H1 (cell line): Measurements from ENCODE around the gene NLRC5. TPM values are rescaled to one million over a fixed set of nuclear protein-coding genes. Genes with fewer than 3 reads are reported as not detected.

Source experiments
- CTCF ChIA-PET: fragments of 300-600 bp; sonication (Branson Sonifier 250); formaldehyde crosslinking; loops from one replicate; lab custom pipeline; 2021; ENCODE audit not compliant: partially characterized antibody; lab: Charles Lee
- POLR2A ChIA-PET: fragments of 300-600 bp; sonication (Branson Sonifier 250); formaldehyde crosslinking; loops from one replicate; lab custom pipeline; 2021; ENCODE audit warnings: inconsistent platforms; ENCODE audit not compliant: partially characterized antibody; lab: Charles Lee
- DNase-seq, 2 experiments: peaks; one replicate each; pipeline versions ENCODE4 v3.0.0 to v3.0.0-alpha.2; 2010 to 2022; ENCODE audit warnings: low spot score in 2 of 2, low read depth in 1 of 2, mixed read lengths in 1 of 2
- FAIRE-seq: peaks from 2 replicates; lab custom pipeline; 2011; peaks lifted over from hg19 to GRCh38; lab: Jason Lieb, UNC
- H2AFZ ChIP-seq: 2 replicates; pipeline ENCODE4 v1.8.1; 2012; ENCODE audit warnings: low read length, inconsistent platforms
- H2AK5ac ChIP-seq: 2 replicates; pipeline ENCODE4 v1.6.1; 2013; ENCODE audit warnings: low read depth, low read length
- H2BK120ac ChIP-seq: replicated peaks from 2 replicates; pipeline ENCODE3; 2013; ENCODE audit warnings: low read depth, low read length, inconsistent platforms
- H2BK12ac ChIP-seq: 2 replicates; pipeline ENCODE4 v1.6.1; 2013; ENCODE audit warnings: low read depth, low read length
- H2BK15ac ChIP-seq: 2 replicates; pipeline ENCODE4 v1.6.1; 2013; ENCODE audit warnings: low read length
- H2BK20ac ChIP-seq: 2 replicates; pipeline ENCODE4 v1.6.1; 2013; ENCODE audit warnings: low read length
- H2BK5ac ChIP-seq: 2 replicates; pipeline ENCODE4 v1.6.1; 2013; ENCODE audit warnings: low read depth, low read length
- H3K14ac ChIP-seq: 2 replicates; pipeline ENCODE4 v1.6.1; 2013; ENCODE audit warnings: inconsistent platforms; ENCODE audit not compliant: insufficient read length
- H3K18ac ChIP-seq: 2 replicates; pipeline ENCODE4 v1.6.1; 2013; ENCODE audit warnings: low read length; ENCODE audit errors: extremely low read depth
- H3K23ac ChIP-seq: 2 replicates; pipeline ENCODE4 v1.6.1; 2013; ENCODE audit warnings: inconsistent platforms; ENCODE audit not compliant: insufficient read length
- H3K23me2 ChIP-seq: 2 replicates; pipeline ENCODE4 v1.6.1; 2013; ENCODE audit warnings: low read depth, low read length
- H3K27ac ChIP-seq: 2 replicates; pipeline ENCODE4 v1.6.1; 2011; ENCODE audit warnings: low read depth, low read length, inconsistent platforms
- H3K27me3 ChIP-seq, 4 experiments: replicated peaks in 1 of 4; 1 replicate in 1 of 4; 2 replicates in 3 of 4; pipeline versions ENCODE4 v1.6.1 to v1.8.1; 2011 to 2013; ENCODE audit warnings: low read length in 3 of 4, mild to moderate bottlenecking in 3 of 4, inconsistent platforms in 2 of 4, mixed read lengths in 2 of 4, moderate library complexity in 1 of 4; ENCODE audit not compliant: control insufficient read depth in 3 of 4, insufficient read depth in 3 of 4; ENCODE audit errors: extremely low read depth in 1 of 4
- H3K36me3 ChIP-seq, 4 experiments: 2 replicates each; pipeline versions ENCODE4 v1.6.1 to v1.8.1; 2011 to 2013; ENCODE audit warnings: mild to moderate bottlenecking in 4 of 4, low read length in 3 of 4, moderate library complexity in 2 of 4, control low read depth in 1 of 4, inconsistent platforms in 1 of 4; ENCODE audit not compliant: insufficient read depth in 4 of 4, control insufficient read depth in 2 of 4
- H3K4ac ChIP-seq: replicated peaks from 2 replicates; pipeline ENCODE3; 2013; ENCODE audit warnings: low read length, low read depth, mixed read lengths, inconsistent platforms; ENCODE audit not compliant: insufficient read length
- H3K4me1 ChIP-seq, 4 experiments: replicated peaks in 1 of 4; 1 replicate in 1 of 4; 2 replicates in 3 of 4; pipeline versions ENCODE4 v1.6.1 to v1.8.1; 2011 to 2013; ENCODE audit warnings: low read length in 3 of 4, inconsistent platforms in 2 of 4, mixed read lengths in 1 of 4; ENCODE audit not compliant: insufficient read depth in 4 of 4, control insufficient read depth in 3 of 4
- H3K4me2 ChIP-seq, 2 experiments: 2 replicates each; pipeline versions ENCODE4 v1.6.1 to v1.8.1; 2011 to 2013; ENCODE audit warnings: low read depth in 2 of 2, low read length in 2 of 2, control low read depth in 1 of 2, inconsistent platforms in 1 of 2, mild to moderate bottlenecking in 1 of 2; ENCODE audit not compliant: insufficient read depth in 1 of 2
- H3K4me3 ChIP-seq, 4 experiments: fragments of 200-600, 300-600 bp in 1 of 4; sonication (generic), shearing (Covaris generic), sonication (Bioruptor Twin) in 1 of 4; 2 replicates each; pipeline versions ENCODE4 v1.5.1 to v1.8.1; 2011 to 2016; ENCODE audit warnings: low read length in 4 of 4, low read depth in 3 of 4, control low read depth in 2 of 4, inconsistent platforms in 2 of 4, mild to moderate bottlenecking in 2 of 4, mixed read lengths in 1 of 4, moderate library complexity in 1 of 4; ENCODE audit not compliant: insufficient read depth in 2 of 4; ENCODE audit errors: extremely low read depth in 1 of 4
- H3K56ac ChIP-seq: replicated peaks from 2 replicates; pipeline ENCODE3; 2013; ENCODE audit warnings: low read depth, mild to moderate bottlenecking, mixed read lengths, low read length, inconsistent platforms; ENCODE audit not compliant: insufficient read length
- H3K79me1 ChIP-seq: 2 replicates; pipeline ENCODE4 v1.6.1; 2013; ENCODE audit warnings: low read depth, low read length, control low read depth
- H3K79me2 ChIP-seq, 2 experiments: 2 replicates each; pipeline versions ENCODE4 v1.6.1 to v1.8.1; 2012 to 2013; ENCODE audit warnings: low read length in 2 of 2, mild to moderate bottlenecking in 2 of 2, inconsistent platforms in 1 of 2; ENCODE audit not compliant: insufficient read depth in 2 of 2, control insufficient read depth in 1 of 2
- H3K9ac ChIP-seq, 4 experiments: replicated peaks in 1 of 4; 1 replicate in 1 of 4; 2 replicates in 3 of 4; pipeline versions ENCODE4 v1.6.1 to v1.8.1; 2011 to 2013; ENCODE audit warnings: low read depth in 3 of 4, low read length in 3 of 4, control low read depth in 2 of 4, mild to moderate bottlenecking in 2 of 4, moderate library complexity in 2 of 4, inconsistent platforms in 1 of 4; ENCODE audit errors: extremely low read depth in 1 of 4
- H3K9me3 ChIP-seq, 2 experiments: 2 replicates each; pipeline versions ENCODE4 v1.6.1 to v1.8.1; 2012 to 2013; ENCODE audit warnings: mild to moderate bottlenecking in 2 of 2, moderate library complexity in 2 of 2, control low read depth in 1 of 2, inconsistent platforms in 1 of 2, low read depth in 1 of 2, low read length in 1 of 2, mixed read lengths in 1 of 2; ENCODE audit not compliant: insufficient read depth in 2 of 2
- H4K20me1 ChIP-seq, 2 experiments: replicated peaks in 1 of 2; 2 replicates each; pipeline versions ENCODE3 to v1.8.1; 2011 to 2013; ENCODE audit warnings: inconsistent platforms in 2 of 2, low read length in 2 of 2, mild to moderate bottlenecking in 1 of 2; ENCODE audit not compliant: insufficient read depth in 2 of 2, control insufficient read depth in 1 of 2
- H4K5ac ChIP-seq: 2 replicates; pipeline ENCODE4 v1.6.1; 2013; ENCODE audit warnings: low read length, low read depth, mixed read lengths, inconsistent platforms; ENCODE audit not compliant: insufficient read length
- H4K8ac ChIP-seq: 2 replicates; pipeline ENCODE4 v1.8.0; 2013; ENCODE audit warnings: mild to moderate bottlenecking, moderate library complexity, low read length, inconsistent platforms; ENCODE audit not compliant: insufficient read depth; ENCODE audit errors: extremely low read depth
- H4K91ac ChIP-seq: replicated peaks from 2 replicates; pipeline ENCODE3; 2013; ENCODE audit warnings: low read length, mixed read lengths, inconsistent platforms; ENCODE audit not compliant: insufficient read length
- BRCA1 ChIP-seq: IDR thresholded peaks from 2 replicates; pipeline ENCODE4 v1.6.1; 2012; ENCODE audit warnings: low read depth, low read length, improper control_type of control experiment
- CREB1 ChIP-seq: IDR thresholded peaks from 2 replicates; pipeline ENCODE4 v1.6.1; 2012; ENCODE audit warnings: inconsistent platforms
- EP300 ChIP-seq, 2 experiments: IDR thresholded peaks; 1 replicate in 1 of 2; 2 replicates in 1 of 2; pipeline ENCODE4 v1.6.1; 2011 to 2012; ENCODE audit warnings: low read depth in 2 of 2, low read length in 2 of 2, mild to moderate bottlenecking in 2 of 2, borderline replicate concordance in 1 of 2, inconsistent platforms in 1 of 2, moderate library complexity in 1 of 2
- MAFK ChIP-seq: IDR thresholded peaks from 2 replicates; pipeline ENCODE4 v1.6.1; 2012; ENCODE audit warnings: low read depth, mild to moderate bottlenecking, improper control_type of control experiment, low read length
- NANOG ChIP-seq: IDR thresholded peaks from 2 replicates; pipeline ENCODE4 v1.6.1; 2011; ENCODE audit warnings: low read length, low read depth, mild to moderate bottlenecking, inconsistent platforms; ENCODE audit not compliant: insufficient read depth, poor library complexity, severe bottlenecking
- RFX5 ChIP-seq: IDR thresholded peaks from 2 replicates; pipeline ENCODE4 v1.6.1; 2011; ENCODE audit warnings: low read depth, low read length, improper control_type of control experiment, borderline replicate concordance
- SIRT6 ChIP-seq: IDR thresholded peaks from one replicate; pipeline ENCODE4 v1.7.1; 2012; ENCODE audit warnings: low read length, inconsistent platforms
- SIX5 ChIP-seq: IDR thresholded peaks from 2 replicates; pipeline ENCODE4 v1.6.1; 2011; ENCODE audit warnings: mild to moderate bottlenecking, low read depth, low read length
- SP4 ChIP-seq: IDR thresholded peaks from 2 replicates; pipeline ENCODE4 v1.6.1; 2012; ENCODE audit warnings: low read length, inconsistent platforms
- TAF7 ChIP-seq: optimal IDR thresholded peaks from 2 replicates; pipeline ENCODE3; 2011; ENCODE audit warnings: low read depth, mild to moderate bottlenecking, inconsistent platforms, low read length, moderate library complexity, borderline replicate concordance
- TCF12 ChIP-seq: IDR thresholded peaks from 2 replicates; pipeline ENCODE4 v1.6.1; 2011; ENCODE audit warnings: low read depth, mild to moderate bottlenecking, low read length
- YY1 ChIP-seq: IDR thresholded peaks from 2 replicates; pipeline ENCODE4 v1.6.1; 2011; ENCODE audit warnings: low read depth, mild to moderate bottlenecking, low read length
- WGBS, 2 experiments: shearing (Covaris generic) in 1 of 2; methylation state at CpG; one replicate each; pipeline versions ENCODE4 v1.1.6 to v1.1.7; 2013 to 2015; ENCODE audit warnings: low lambda C conversion rate in 2 of 2, mixed read lengths in 2 of 2, inconsistent platforms in 1 of 2, low coverage in 1 of 2, missing lambda C conversion rate in 1 of 2; ENCODE audit not compliant: insufficient replicate concordance in 2 of 2, insufficient coverage in 1 of 2, insufficient read length in 1 of 2; ENCODE audit errors: extremely low coverage in 1 of 2, missing lambda C conversion rate in 1 of 2; 5-methylcytosine and 5-hydroxymethylcytosine counted together
- polyA plus RNA-seq, 7 experiments: library from polyadenylated mRNA; depleted of rRNA in 3 of 7; stranded (reverse) in 5 of 7; unstranded in 2 of 7; fragments of >200 nt in 5 of 7; fragments of 200-250 nt in 2 of 7; gene quantifications; 1 replicate in 5 of 7; 2 replicates in 1 of 7; 4 replicates in 1 of 7; pipeline versions ENCODE4 v1.2.1 to v1.2.3, GENCODE V29; 2011 to 2013; ENCODE audit warnings: missing spikeins in 2 of 7, mixed read lengths in 2 of 7
- total RNA-seq: library from RNA; stranded (reverse); fragmentation: NEBNext Ultra II Directional; extraction: Animal tissue kit (Norgen Biotek cat#: 25700); gene quantifications from 2 replicates; pipeline ENCODE4 v1.2.1, GENCODE V29; 2021
- TF ChIP-seq, protein P1 (sequence below): IDR thresholded peaks from 2 replicates; pipeline ENCODE4 v1.6.1; 2012; ENCODE audit warnings: low read length, inconsistent platforms

The NLRC5 gene
- total and polyA plus RNA-seq, 2 of the 8 experiments (the other 6 are each of a cell fraction or from before 2014, with no cell fraction given), result 2.2 to 3.2 TPM

DNA sequence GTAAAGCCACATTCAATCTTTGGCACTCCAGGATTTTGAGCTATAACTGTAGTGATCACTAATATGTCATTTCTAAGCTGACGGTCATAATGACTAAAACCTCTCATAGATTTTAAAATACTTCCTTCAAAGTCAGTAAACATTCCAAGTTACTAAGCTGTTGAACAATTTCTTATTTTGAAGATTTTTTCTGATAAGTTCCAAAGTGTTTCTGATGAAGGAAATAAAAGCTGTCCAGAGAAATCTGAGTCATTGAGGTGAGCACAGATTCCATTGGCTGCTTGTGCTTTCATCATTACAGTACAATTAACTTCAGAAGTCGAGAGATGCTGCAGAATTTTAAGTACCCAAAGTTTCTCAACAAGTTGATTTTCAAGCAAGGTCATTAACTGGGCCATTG, 23.9 kb downstream of the NLRC5 start:
- no peaks in the 10 kb centered on the region for H3K27me3 ChIP-seq
- no peak overlapping the region for H3K27ac ChIP-seq
- no peak for DNase-seq
- no peak overlapping the region for H4K91ac ChIP-seq
- H4K8ac ChIP-seq, result no peak overlapping the region
- no peak overlapping the region for H2BK12ac ChIP-seq
- H4K5ac ChIP-seq, result no peak overlapping the region
- no peak overlapping the region for H2AK5ac ChIP-seq
- FAIRE-seq, result no peak
- no peaks in the 10 kb centered on the region for H3K79me2 ChIP-seq
- H3K9ac ChIP-seq, result no peak overlapping the region
- H3K79me1 ChIP-seq, result no peaks in the 10 kb centered on the region
- H2BK120ac ChIP-seq, result no peak overlapping the region
- no peak overlapping the region for H3K4ac ChIP-seq
- H3K4me2 ChIP-seq, result no peak overlapping the region
- no peaks in the 10 kb centered on the region for H3K36me3 ChIP-seq
- H3K14ac ChIP-seq, result no peak overlapping the region
- WGBS, 2 experiments, result 86% methylated on average over 2 of the region's 2 CpGs; no CpG with 5 or more reads in 1 of the 2 experiments
- H2BK20ac ChIP-seq, result no peak overlapping the region
- H3K9me3 ChIP-seq, result no peaks in the 10 kb centered on the region
- CTCF ChIA-PET, result interaction anchor here (1.1 to 5.3 kb wide), 6 partner anchors 9 to 49 kb away, joined by 3 to 38 read pairs (median 4); partner anchors contain the start of gene CETP
- no peak overlapping the region for H3K23ac ChIP-seq
- no peaks in the 10 kb centered on the region for H4K20me1 ChIP-seq
- POLR2A ChIA-PET, result interaction anchor here (0.9 kb wide), 1 partner anchor 9 kb away, joined by 3 read pairs; no protein-coding TSS in a partner anchor
- H2AFZ ChIP-seq, result no peak overlapping the region
- H2BK5ac ChIP-seq, result no peak overlapping the region
- no peaks in the 10 kb centered on the region for H3K23me2 ChIP-seq
- no peak overlapping the region for H3K56ac ChIP-seq
- H2BK15ac ChIP-seq, result no peak overlapping the region
- no peak overlapping the region for H3K4me3 ChIP-seq
- peaks cover 0 to 2% (median 0%) of the 10 kb centered on the region in 4 experiments; a peak in 1 of 7 replicates for H3K4me1 ChIP-seq
- H3K18ac ChIP-seq, result no peak overlapping the region
- no peak for TF ChIP-seq YY1
- TF ChIP-seq SIRT6, result no peak
- TF ChIP-seq, protein P1, sequence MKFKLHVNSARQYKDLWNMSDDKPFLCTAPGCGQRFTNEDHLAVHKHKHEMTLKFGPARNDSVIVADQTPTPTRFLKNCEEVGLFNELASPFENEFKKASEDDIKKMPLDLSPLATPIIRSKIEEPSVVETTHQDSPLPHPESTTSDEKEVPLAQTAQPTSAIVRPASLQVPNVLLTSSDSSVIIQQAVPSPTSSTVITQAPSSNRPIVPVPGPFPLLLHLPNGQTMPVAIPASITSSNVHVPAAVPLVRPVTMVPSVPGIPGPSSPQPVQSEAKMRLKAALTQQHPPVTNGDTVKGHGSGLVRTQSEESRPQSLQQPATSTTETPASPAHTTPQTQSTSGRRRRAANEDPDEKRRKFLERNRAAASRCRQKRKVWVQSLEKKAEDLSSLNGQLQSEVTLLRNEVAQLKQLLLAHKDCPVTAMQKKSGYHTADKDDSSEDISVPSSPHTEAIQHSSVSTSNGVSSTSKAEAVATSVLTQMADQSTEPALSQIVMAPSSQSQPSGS, result no peak
- TF ChIP-seq NANOG, result no peak
- no peak for TF ChIP-seq RFX5
- no peak for TF ChIP-seq TAF7
- TF ChIP-seq MAFK, result no peak
- no peak for TF ChIP-seq EP300 (IDR thresholded peaks at IDR 0.05; ENCODE audit: borderline replicate concordance in 1 of 2, low read depth in 2 of 2, low read length in 2 of 2)
- TF ChIP-seq CREB1, result no peak
- no peak for TF ChIP-seq BRCA1
- TF ChIP-seq TCF12, result no peak
- no peak for TF ChIP-seq SIX5
- TF ChIP-seq SP4, result no peak
